Neural cell (in vitro differentiated cells): Measurements from ENCODE around the gene SMC3. TPM values are rescaled to one million over a fixed set of nuclear protein-coding genes. Genes with fewer than 3 reads are reported as not detected.

Source experiments
- H2AFZ ChIP-seq: fragments of 200-600, 300-800 bp; sonication (generic), shearing (Covaris generic); 2 replicates; pipeline ENCODE4 v1.6.0; 2014; ENCODE audit warnings: low read depth, mild to moderate bottlenecking, antibody characterized with exemption, low read length, moderate library complexity
- H3F3A ChIP-seq: fragments of 200-600 bp; shearing (Covaris generic); 2 replicates; pipeline ENCODE4 v1.6.1; 2016; ENCODE audit warnings: mild to moderate bottlenecking, moderate library complexity, mixed read lengths, antibody characterized with exemption, low read length; ENCODE audit not compliant: insufficient read depth, poor library complexity, severe bottlenecking
- H3K27ac ChIP-seq: fragments of 200-600, 300-800 bp; sonication (generic), shearing (Covaris generic); 2 replicates; pipeline ENCODE4 v1.5.1; 2014; ENCODE audit warnings: mild to moderate bottlenecking, low read length, moderate library complexity
- H3K27me3 ChIP-seq: fragments of 300-800, 200-600 bp; sonication (generic), shearing (Covaris generic); 2 replicates; pipeline ENCODE4 v1.6.0; 2014; ENCODE audit warnings: mild to moderate bottlenecking, low read depth, low read length, moderate library complexity; ENCODE audit not compliant: insufficient read depth
- H3K36me3 ChIP-seq: fragments of 300-800, 200-600 bp; sonication (generic), shearing (Covaris generic); 2 replicates; pipeline ENCODE4 v1.5.1; 2014; ENCODE audit warnings: mild to moderate bottlenecking, antibody characterized with exemption, low read length, moderate library complexity; ENCODE audit not compliant: insufficient read depth
- H3K4me2 ChIP-seq: fragments of 300-800, 200-600 bp; sonication (generic), shearing (Covaris generic); 2 replicates; pipeline ENCODE4 v1.6.0; 2014; ENCODE audit warnings: mild to moderate bottlenecking, low read length
- H3K4me3 ChIP-seq: fragments of 300-800, 200-600 bp; sonication (generic), shearing (Covaris generic); 2 replicates; pipeline ENCODE4 v1.5.1; 2014; ENCODE audit warnings: mild to moderate bottlenecking, low read length, moderate library complexity
- H3K79me2 ChIP-seq: fragments of 200-600 bp; shearing (Covaris generic); replicated peaks from 2 replicates; pipeline ENCODE4 v1.6.0; 2014; ENCODE audit warnings: mild to moderate bottlenecking, low read length, moderate library complexity; ENCODE audit not compliant: insufficient read depth
- H3K9ac ChIP-seq: fragments of 300-800, 200-600 bp; sonication (generic), shearing (Covaris generic); 2 replicates; pipeline ENCODE4 v1.6.1; 2016; ENCODE audit warnings: mild to moderate bottlenecking, low read length, mixed read lengths
- H3K9me2 ChIP-seq: fragments of 200-600 bp; shearing (Covaris generic); 2 replicates; pipeline ENCODE4 v1.6.1; 2016; ENCODE audit warnings: mild to moderate bottlenecking, low read length, mixed read lengths; ENCODE audit not compliant: insufficient read depth
- H3K9me3 ChIP-seq: fragments of 200-600, 300-800 bp; sonication (generic), shearing (Covaris generic); 2 replicates; pipeline ENCODE4 v1.6.1; 2016; ENCODE audit warnings: mild to moderate bottlenecking, mixed run types, low read length, moderate library complexity, mixed read lengths
- H4K20me1 ChIP-seq: fragments of 200-600 bp; shearing (Covaris generic); 2 replicates; pipeline ENCODE4 v1.6.1; 2016; ENCODE audit warnings: mild to moderate bottlenecking, mixed run types; ENCODE audit not compliant: insufficient read depth
- CTCF ChIP-seq: fragments of 450-650 bp; IDR thresholded peaks from 2 replicates; pipeline ENCODE4 v1.5.1; 2014; ENCODE audit warnings: antibody characterized with exemption, mild to moderate bottlenecking, moderate library complexity; ENCODE audit not compliant: poor library complexity, severe bottlenecking
- EP300 ChIP-seq: fragments of 450-650 bp; conservative IDR thresholded peaks from 2 replicates; pipeline ENCODE4 v1.6.1; 2014; ENCODE audit warnings: antibody characterized with exemption, mild to moderate bottlenecking, moderate library complexity; ENCODE audit not compliant: poor library complexity, severe bottlenecking
- EZH2 ChIP-seq: fragments of 200-600, 300-800 bp; shearing (Covaris generic), sonication (generic); IDR thresholded peaks from 2 replicates; pipeline ENCODE4 v1.6.1; 2014; ENCODE audit warnings: antibody characterized with exemption, low read length, borderline replicate concordance, mild to moderate bottlenecking; ENCODE audit not compliant: insufficient read depth, poor library complexity, severe bottlenecking
- MXI1 ChIP-seq: fragments of 450-650 bp; conservative IDR thresholded peaks from 2 replicates; pipeline ENCODE4 v1.6.1; 2014; ENCODE audit warnings: antibody characterized with exemption, mild to moderate bottlenecking; ENCODE audit not compliant: poor library complexity, severe bottlenecking
- POLR2AphosphoS5 ChIP-seq: IDR thresholded peaks from 2 replicates; pipeline ENCODE4 v1.6.1; 2012
- RAD21 ChIP-seq: fragments of 450-650 bp; conservative IDR thresholded peaks from 2 replicates; pipeline ENCODE4 v1.6.1; 2014; ENCODE audit warnings: antibody characterized with exemption, mild to moderate bottlenecking, moderate library complexity
- REST ChIP-seq: IDR thresholded peaks from 2 replicates; pipeline ENCODE4 v1.6.1; 2012; ENCODE audit warnings: borderline replicate concordance
- SMC3 ChIP-seq: fragments of 450-650 bp; conservative IDR thresholded peaks from 2 replicates; pipeline ENCODE4 v1.6.1; 2014; ENCODE audit warnings: antibody characterized with exemption, mild to moderate bottlenecking, moderate library complexity; ENCODE audit not compliant: poor library complexity
- TAF1 ChIP-seq: IDR thresholded peaks from 2 replicates; pipeline ENCODE4 v1.6.1; 2012; ENCODE audit warnings: low read depth
- polyA plus RNA-seq: library from polyadenylated mRNA; depleted of rRNA; stranded (reverse); fragments of >200 nt; gene quantifications from 2 replicates; pipeline ENCODE4 v1.2.3, GENCODE V29; 2014

The SMC3 gene
- polyA plus RNA-seq, 1 donor from 2014 or later: 67.7 TPM

- no peaks in the 10 kb centered on the region for H3F3A ChIP-seq
- H3K4me2 ChIP-seq: no peak overlapping the region
- no peak for TF ChIP-seq RAD21
- no peak for TF ChIP-seq TAF1
- TF ChIP-seq CTCF: no peak
- TF ChIP-seq SMC3: no peak
- no peak for TF ChIP-seq EZH2
- no peak for TF ChIP-seq POLR2AphosphoS5
- no peak for TF ChIP-seq REST
- no peak for TF ChIP-seq EP300
- no peak for TF ChIP-seq MXI1
- H3K36me3 ChIP-seq: no peaks in the 10 kb centered on the region
- H3K27ac ChIP-seq: no peak overlapping the region
- no peaks in the 10 kb centered on the region for H3K79me2 ChIP-seq
- H3K27me3 ChIP-seq: no peaks in the 10 kb centered on the region
- H3K9me2 ChIP-seq: no peaks in the 10 kb centered on the region
- H3K9ac ChIP-seq: no peak overlapping the region
- H3K4me3 ChIP-seq: no peak overlapping the region
- H3K9me3 ChIP-seq: no peaks in the 10 kb centered on the region
- H2AFZ ChIP-seq: no peak overlapping the region
- H4K20me1 ChIP-seq: no peaks in the 10 kb centered on the region
Measured at GRCh38 chr10:110597476-110597875, 30.0 kb downstream of the SMC3 start.

- no peak overlapping the region for H3K4me3 ChIP-seq
- no peak overlapping the region for H3K27ac ChIP-seq
Measured at GRCh38 chr10:110600487-110601101, 33.1 kb downstream of the SMC3 start.

More at GRCh38 chr10:110600487-110601101, 33.1 kb downstream of the SMC3 start:
- no peaks in the 10 kb centered on the region for H4K20me1 ChIP-seq
- no peaks in the 10 kb centered on the region for H3K27me3 ChIP-seq
- no peaks in the 10 kb centered on the region for H3K36me3 ChIP-seq
- no peaks in the 10 kb centered on the region for H3K9me2 ChIP-seq
- H2AFZ ChIP-seq: no peak overlapping the region
- no peak overlapping the region for H3K4me2 ChIP-seq
- no peaks in the 10 kb centered on the region for H3F3A ChIP-seq
- H3K9ac ChIP-seq: no peak overlapping the region
- TF ChIP-seq RAD21 (peak; percentile 66), TAF1 (no peak), REST (no peak), EP300 (no peak), SMC3 (peak; percentile 88), MXI1 (peak; percentile 34), POLR2AphosphoS5 (no peak), CTCF (peak; percentile 74), EZH2 (no peak)
- no peaks in the 10 kb centered on the region for H3K9me3 ChIP-seq
- no peaks in the 10 kb centered on the region for H3K79me2 ChIP-seq
